PC-3 (cell line): ENCODE measurements around the gene HS2ST1.
"Not testable (repeated sequence)": the region's sequence is repeated elsewhere in the genome, so short reads cannot be mapped to it uniquely, and the experiment has no call there.

ENCODE experiments used
- EZH2 ChIP-seq: fragments of 300-600 bp; sonication (generic); IDR thresholded peaks from one replicate; pipeline ENCODE4 v1.6.1; 2017; ENCODE audit warnings: antibody characterized with exemption, mild to moderate bottlenecking, low read length; ENCODE audit not compliant: unreplicated experiment
- EZH2phosphoT487 ChIP-seq: fragments of 300-600 bp; sonication (generic); IDR thresholded peaks from 2 replicates; pipeline ENCODE4 v1.6.1; 2018; ENCODE audit warnings: mild to moderate bottlenecking, antibody characterized with exemption, low read length, borderline replicate concordance
- TF ChIP-seq, protein P1 (sequence below): fragments of 300-600 bp; sonication (generic); conservative IDR thresholded peaks from 2 replicates; pipeline ENCODE4 v1.5.1; 2017; ENCODE audit warnings: antibody characterized with exemption, low read depth, mild to moderate bottlenecking, low read length

DNA sequence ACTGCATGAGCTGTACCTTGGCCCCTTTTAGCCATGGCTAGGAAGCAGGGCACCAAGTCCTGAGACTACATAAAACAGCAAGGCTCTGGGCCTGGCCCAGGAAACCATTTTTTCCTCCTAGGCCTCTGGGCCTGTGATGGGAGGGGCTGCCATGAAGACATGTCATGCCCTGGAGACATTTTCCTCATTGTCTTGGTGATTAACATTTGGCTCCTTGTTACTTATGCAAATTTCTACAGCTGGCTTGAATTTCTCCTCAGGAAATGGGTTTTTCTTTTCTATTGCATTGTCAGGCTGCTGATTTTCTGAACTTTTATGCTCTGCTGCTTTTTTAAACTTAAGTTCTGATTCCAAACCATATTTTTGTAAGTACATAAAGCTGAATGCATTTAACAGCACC, 99.0 kb downstream of the HS2ST1 start:
- TF ChIP-seq, protein P1, sequence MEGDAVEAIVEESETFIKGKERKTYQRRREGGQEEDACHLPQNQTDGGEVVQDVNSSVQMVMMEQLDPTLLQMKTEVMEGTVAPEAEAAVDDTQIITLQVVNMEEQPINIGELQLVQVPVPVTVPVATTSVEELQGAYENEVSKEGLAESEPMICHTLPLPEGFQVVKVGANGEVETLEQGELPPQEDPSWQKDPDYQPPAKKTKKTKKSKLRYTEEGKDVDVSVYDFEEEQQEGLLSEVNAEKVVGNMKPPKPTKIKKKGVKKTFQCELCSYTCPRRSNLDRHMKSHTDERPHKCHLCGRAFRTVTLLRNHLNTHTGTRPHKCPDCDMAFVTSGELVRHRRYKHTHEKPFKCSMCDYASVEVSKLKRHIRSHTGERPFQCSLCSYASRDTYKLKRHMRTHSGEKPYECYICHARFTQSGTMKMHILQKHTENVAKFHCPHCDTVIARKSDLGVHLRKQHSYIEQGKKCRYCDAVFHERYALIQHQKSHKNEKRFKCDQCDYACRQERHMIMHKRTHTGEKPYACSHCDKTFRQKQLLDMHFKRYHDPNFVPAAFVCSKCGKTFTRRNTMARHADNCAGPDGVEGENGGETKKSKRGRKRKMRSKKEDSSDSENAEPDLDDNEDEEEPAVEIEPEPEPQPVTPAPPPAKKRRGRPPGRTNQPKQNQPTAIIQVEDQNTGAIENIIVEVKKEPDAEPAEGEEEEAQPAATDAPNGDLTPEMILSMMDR, result not testable (repeated sequence)
- not testable (repeated sequence) for TF ChIP-seq EZH2, EZH2phosphoT487
